ENCODE data around the gene NOMO2. TPM values are rescaled to one million over a fixed set of nuclear protein-coding genes. Genes with fewer than 3 reads are reported as not detected.

The NOMO2 gene
- total RNA-seq, 1 experiment from 2014 or later, result 151 TPM

Small RNA genes within 50 kb of the gene (microRNA-seq; reads per million reads assigned to microRNA genes)
- gene MIR3179-3 (not detected), gene MIR3179-4 (not detected), gene MIR3180-3 (not detected), gene MIR3670-3 (not detected), gene MIR3670-4 (not detected), gene MIR6770-3 (not detected)

Other genes starting within 250 kb of the NOMO2 start
- gene NPIPA8, start 225.4 kb downstream of the NOMO2 start, total RNA-seq (2022), result 25.0 and 32.6 TPM in 2 replicates
- gene RPS15A, start 228.2 kb upstream of the NOMO2 start, total RNA-seq (2022), result 869 and 1,431 TPM in 2 replicates
- gene ARL6IP1, start 239.5 kb upstream of the NOMO2 start, total RNA-seq (2022), result 120 and 128 TPM in 2 replicates